ENCODE data around the gene TXLNB. TPM values are rescaled to one million over a fixed set of nuclear protein-coding genes. Genes with fewer than 3 reads are reported as not detected.

Gene TXLNB
- polyA plus RNA-seq, 1 donor: 1.2 TPM

GRCh38 chr6:139253656-139254055, 38.1 kb downstream of the TXLNB start:
- Histone ChIP-seq H3K36me3 (ENCODE audit: control insufficient read depth, insufficient read depth, low read length) (no peaks in the 10 kb centered on the region), H3K4me1 (ENCODE audit: control insufficient read depth, insufficient read depth, low read length) (no peaks in the 10 kb centered on the region), H3K27me3 (ENCODE audit: control insufficient read depth, insufficient read depth, low read length) (no peaks in the 10 kb centered on the region), H3K27ac (ENCODE audit: low read length) (no peak overlapping the region), H3K9me3 (ENCODE audit: control insufficient read depth, low read depth, low read length) (no peaks in the 10 kb centered on the region), H3K4me3 (ENCODE audit: low read length) (no peak overlapping the region)
- WGBS (ENCODE audit: insufficient coverage, low lambda C conversion rate): no CpG with 5 or more reads among the region's 2 CpGs
- no peak for DNase-seq

DNA sequence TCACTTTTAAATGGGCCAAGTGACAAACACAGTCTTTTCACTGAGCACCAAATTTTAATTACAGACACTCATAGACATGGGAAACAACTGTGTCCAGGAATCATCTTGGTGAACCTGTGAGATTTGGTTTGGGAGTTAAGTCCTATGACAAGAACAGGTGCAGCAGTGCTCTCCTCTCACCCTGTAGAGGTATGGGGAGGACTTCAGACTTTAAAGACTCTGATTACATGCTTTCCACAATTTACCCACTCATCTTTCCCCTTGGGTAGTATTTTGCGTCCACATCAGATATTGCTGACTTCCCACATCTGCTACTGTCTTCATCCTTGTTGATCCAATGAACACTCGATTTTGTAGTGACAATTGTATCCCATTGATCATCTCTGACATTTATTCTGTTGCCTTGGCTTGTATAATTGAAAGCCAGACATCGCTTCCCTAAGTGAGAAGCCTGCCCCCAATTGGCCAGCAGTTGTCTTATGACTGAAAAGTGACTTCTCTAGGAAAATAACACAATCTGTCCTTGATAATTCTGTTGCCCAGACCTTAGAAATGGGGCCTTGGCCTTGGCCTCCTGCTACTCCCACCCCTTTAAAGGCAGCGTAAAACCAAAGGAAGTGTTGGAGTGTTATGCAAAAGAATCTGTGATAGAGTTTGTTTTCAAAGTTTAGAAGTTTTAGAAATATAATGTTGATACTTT, 40.0 kb downstream of the TXLNB start:
- DNase-seq: no peak
- WGBS (ENCODE audit: insufficient coverage, low lambda C conversion rate): 82% methylated on average over 2 of the region's 4 CpGs
- Histone ChIP-seq H3K27ac (ENCODE audit: low read length) (no peak overlapping the region), H3K4me3 (ENCODE audit: low read length) (no peak overlapping the region), H3K36me3 (ENCODE audit: control insufficient read depth, insufficient read depth, low read length) (no peaks in the 10 kb centered on the region), H3K27me3 (ENCODE audit: control insufficient read depth, insufficient read depth, low read length) (no peaks in the 10 kb centered on the region), H3K9me3 (ENCODE audit: control insufficient read depth, low read depth, low read length) (no peaks in the 10 kb centered on the region), H3K4me1 (ENCODE audit: control insufficient read depth, insufficient read depth, low read length) (no peaks in the 10 kb centered on the region)

DNA sequence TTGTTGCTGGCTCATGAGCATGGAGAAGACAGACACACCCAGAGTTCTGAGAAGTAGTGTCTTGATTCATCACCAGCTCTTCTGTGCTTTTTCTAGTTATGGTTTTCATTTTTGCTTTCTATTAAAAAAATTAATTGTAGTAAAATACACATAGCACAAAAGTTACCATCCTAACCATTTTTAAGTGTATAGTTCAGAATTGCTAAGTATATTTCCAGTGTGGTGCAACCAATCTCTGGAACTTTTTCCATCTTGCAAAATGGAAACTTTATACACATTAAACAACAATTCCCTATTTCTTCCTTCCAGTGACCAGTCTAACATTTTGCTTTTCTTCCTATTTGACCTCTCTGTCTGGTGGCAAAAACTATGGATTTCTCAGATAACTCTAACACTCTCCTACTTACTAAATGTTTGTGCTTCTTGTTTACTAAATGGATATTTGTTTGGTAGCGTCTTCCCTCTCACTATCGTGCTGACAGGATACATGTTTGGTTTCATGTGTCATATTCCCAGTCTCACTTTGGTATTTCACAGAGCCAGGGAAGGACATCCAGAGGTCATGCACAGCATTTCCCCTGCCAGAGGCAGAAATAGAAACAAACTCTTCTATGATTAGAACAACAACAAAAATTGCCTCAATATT, 40.6 kb downstream of the TXLNB start:
- Histone ChIP-seq H3K4me1 (ENCODE audit: control insufficient read depth, insufficient read depth, low read length) (no peaks in the 10 kb centered on the region), H3K27me3 (ENCODE audit: control insufficient read depth, insufficient read depth, low read length) (no peaks in the 10 kb centered on the region), H3K36me3 (ENCODE audit: control insufficient read depth, insufficient read depth, low read length) (no peaks in the 10 kb centered on the region), H3K4me3 (ENCODE audit: low read length) (no peak overlapping the region), H3K27ac (ENCODE audit: low read length) (no peak overlapping the region), H3K9me3 (ENCODE audit: control insufficient read depth, low read depth, low read length) (no peaks in the 10 kb centered on the region)
- no peak for DNase-seq
- WGBS (ENCODE audit: insufficient coverage, low lambda C conversion rate): 80% methylated on average over 1 of the region's 2 CpGs

GRCh38 chr6:139250296-139251044, 41.3 kb downstream of the TXLNB start:
- no peak overlapping the region for H3K27ac ChIP-seq (ENCODE audit: low read length)
- H3K36me3 ChIP-seq (ENCODE audit: control insufficient read depth, insufficient read depth, low read length): no peaks in the 10 kb centered on the region
- no peaks in the 10 kb centered on the region for H3K4me1 ChIP-seq (ENCODE audit: control insufficient read depth, insufficient read depth, low read length)
- no peaks in the 10 kb centered on the region for H3K27me3 ChIP-seq (ENCODE audit: control insufficient read depth, insufficient read depth, low read length)
- H3K4me3 ChIP-seq (ENCODE audit: low read length): no peak overlapping the region
- WGBS (ENCODE audit: insufficient coverage, low lambda C conversion rate): 67% methylated on average over 1 of the region's 3 CpGs
- peak; percentile 67 to 72 for DNase-seq
- H3K9me3 ChIP-seq (ENCODE audit: control insufficient read depth, low read depth, low read length): no peaks in the 10 kb centered on the region

- H3K27me3 ChIP-seq (ENCODE audit: control insufficient read depth, insufficient read depth, low read length): no peaks in the 10 kb centered on the region
- no peak overlapping the region for H3K27ac ChIP-seq (ENCODE audit: low read length)
- no CpG with 5 or more reads among the region's 4 CpGs for WGBS (ENCODE audit: insufficient coverage, low lambda C conversion rate)
- no peaks in the 10 kb centered on the region for H3K4me1 ChIP-seq (ENCODE audit: control insufficient read depth, insufficient read depth, low read length)
- DNase-seq: no peak
- H3K4me3 ChIP-seq (ENCODE audit: low read length): no peak overlapping the region
- no peaks in the 10 kb centered on the region for H3K9me3 ChIP-seq (ENCODE audit: control insufficient read depth, low read depth, low read length)
- no peaks in the 10 kb centered on the region for H3K36me3 ChIP-seq (ENCODE audit: control insufficient read depth, insufficient read depth, low read length)
These were observed 42.4 kb downstream of the TXLNB start for GRCh38 chr6:139249395-139249794.

- Histone ChIP-seq H3K27ac (ENCODE audit: low read length) (no peak overlapping the region), H3K4me1 (ENCODE audit: control insufficient read depth, insufficient read depth, low read length) (no peaks in the 10 kb centered on the region), H3K4me3 (ENCODE audit: low read length) (no peak overlapping the region), H3K36me3 (ENCODE audit: control insufficient read depth, insufficient read depth, low read length) (no peaks in the 10 kb centered on the region), H3K27me3 (ENCODE audit: control insufficient read depth, insufficient read depth, low read length) (no peaks in the 10 kb centered on the region), H3K9me3 (ENCODE audit: control insufficient read depth, low read depth, low read length) (no peaks in the 10 kb centered on the region)
- WGBS (ENCODE audit: insufficient coverage, low lambda C conversion rate): no CpG with 5 or more reads among the region's 3 CpGs
- DNase-seq: no peak
These were observed 42.9 kb downstream of the TXLNB start for GRCh38 chr6:139248911-139249310.

DNA sequence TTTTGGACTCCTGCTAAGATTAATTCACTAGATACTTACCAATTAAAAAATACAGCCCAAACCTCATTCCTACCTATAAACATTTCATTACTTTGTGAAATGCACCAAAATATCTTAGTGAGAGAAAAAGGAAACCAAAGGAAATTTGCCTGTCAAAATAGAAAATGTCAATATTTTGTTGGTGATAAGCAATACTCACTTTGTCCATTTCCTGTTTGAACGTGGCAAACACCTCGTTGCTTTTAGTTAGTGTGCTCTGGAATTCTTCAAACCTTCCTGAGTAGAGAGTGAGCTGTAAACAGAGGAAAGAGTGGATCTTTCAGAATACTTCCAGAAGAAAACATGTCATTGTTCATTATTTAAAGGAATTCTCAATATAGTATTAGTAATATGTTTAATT, 44.2 kb downstream of the TXLNB start:
- H3K9me3 ChIP-seq (ENCODE audit: control insufficient read depth, low read depth, low read length): no peaks in the 10 kb centered on the region
- no peak overlapping the region for H3K4me3 ChIP-seq (ENCODE audit: low read length)
- WGBS (ENCODE audit: insufficient coverage, low lambda C conversion rate): 17% methylated on average over 1 of the region's 2 CpGs
- H3K36me3 ChIP-seq (ENCODE audit: control insufficient read depth, insufficient read depth, low read length): no peaks in the 10 kb centered on the region
- no peaks in the 10 kb centered on the region for H3K4me1 ChIP-seq (ENCODE audit: control insufficient read depth, insufficient read depth, low read length)
- no peaks in the 10 kb centered on the region for H3K27me3 ChIP-seq (ENCODE audit: control insufficient read depth, insufficient read depth, low read length)
- DNase-seq: no peak
- H3K27ac ChIP-seq (ENCODE audit: low read length): no peak overlapping the region

- Histone ChIP-seq H3K4me1 (ENCODE audit: control insufficient read depth, insufficient read depth, low read length) (no peaks in the 10 kb centered on the region), H3K27me3 (ENCODE audit: control insufficient read depth, insufficient read depth, low read length) (no peaks in the 10 kb centered on the region), H3K4me3 (ENCODE audit: low read length) (no peak overlapping the region), H3K9me3 (ENCODE audit: control insufficient read depth, low read depth, low read length) (no peaks in the 10 kb centered on the region), H3K27ac (ENCODE audit: low read length) (no peak overlapping the region), H3K36me3 (ENCODE audit: control insufficient read depth, insufficient read depth, low read length) (no peaks in the 10 kb centered on the region)
- no peak for DNase-seq
- no CpG with 5 or more reads among the region's 3 CpGs for WGBS (ENCODE audit: insufficient coverage, low lambda C conversion rate)
These were observed 48.3 kb downstream of the TXLNB start for GRCh38 chr6:139243536-139243935.

GRCh38 chr6:139242457-139243240, 49.1 kb downstream of the TXLNB start:
- H3K4me3 ChIP-seq (ENCODE audit: low read length): no peak overlapping the region
- no peak for DNase-seq
- WGBS (ENCODE audit: insufficient coverage, low lambda C conversion rate): 80% methylated on average over 1 of the region's 29 CpGs
- H3K36me3 ChIP-seq (ENCODE audit: control insufficient read depth, insufficient read depth, low read length): no peaks in the 10 kb centered on the region
- H3K27ac ChIP-seq (ENCODE audit: low read length): no peak overlapping the region
- no peaks in the 10 kb centered on the region for H3K9me3 ChIP-seq (ENCODE audit: control insufficient read depth, low read depth, low read length)
- no peaks in the 10 kb centered on the region for H3K27me3 ChIP-seq (ENCODE audit: control insufficient read depth, insufficient read depth, low read length)
- no peaks in the 10 kb centered on the region for H3K4me1 ChIP-seq (ENCODE audit: control insufficient read depth, insufficient read depth, low read length)

Data from large intestine (tissue), 3 donors.